Astrocyte of the spinal cord (primary cell): ENCODE data around the gene IL17C.
A peak's percentile ranks its signal among the peaks of the same experiment; 100 is the strongest.

Experiments used
- DNase-seq: peaks from one replicate; pipeline ENCODE4 v3.0.0; 2011; ENCODE audit warnings: low read depth, low spot score
- H3K4me3 ChIP-seq: 2 replicates; pipeline ENCODE4 v1.5.1; 2011; ENCODE audit warnings: low read depth, mild to moderate bottlenecking, low read length, moderate library complexity
- in situ Hi-C: cut with HindIII; loops from 2 replicates; pipeline ENCODE4 v1.10.0; 2017; ENCODE audit warnings: low sequenced_read_pairs
- TF ChIP-seq, protein P1 (sequence below): IDR thresholded peaks from 2 replicates; pipeline ENCODE4 v1.5.1; 2012; ENCODE audit warnings: low read depth, mild to moderate bottlenecking, low read length, inconsistent platforms

IL17C gene

DNA sequence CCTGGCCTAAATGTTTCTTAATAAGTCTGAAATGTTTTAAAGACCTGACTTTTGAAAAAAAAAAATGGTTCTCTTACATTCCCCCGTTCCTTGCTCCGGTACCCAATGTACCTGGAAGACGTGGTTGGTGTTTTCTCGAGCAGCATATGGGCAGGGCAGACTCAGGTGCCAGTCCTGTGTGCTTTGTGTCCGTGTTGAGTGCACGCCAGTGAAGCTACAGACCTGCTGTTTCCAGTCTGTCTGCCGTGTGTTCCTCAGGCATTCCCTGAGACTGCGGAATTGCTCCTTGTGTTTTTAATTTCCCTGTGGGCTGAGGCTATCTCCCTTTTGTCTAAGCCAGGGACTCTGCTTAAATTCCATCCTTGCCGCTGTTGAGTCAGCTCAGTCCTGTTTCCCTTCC, 11.7 kb upstream of the IL17C start:
- TF ChIP-seq, protein P1, sequence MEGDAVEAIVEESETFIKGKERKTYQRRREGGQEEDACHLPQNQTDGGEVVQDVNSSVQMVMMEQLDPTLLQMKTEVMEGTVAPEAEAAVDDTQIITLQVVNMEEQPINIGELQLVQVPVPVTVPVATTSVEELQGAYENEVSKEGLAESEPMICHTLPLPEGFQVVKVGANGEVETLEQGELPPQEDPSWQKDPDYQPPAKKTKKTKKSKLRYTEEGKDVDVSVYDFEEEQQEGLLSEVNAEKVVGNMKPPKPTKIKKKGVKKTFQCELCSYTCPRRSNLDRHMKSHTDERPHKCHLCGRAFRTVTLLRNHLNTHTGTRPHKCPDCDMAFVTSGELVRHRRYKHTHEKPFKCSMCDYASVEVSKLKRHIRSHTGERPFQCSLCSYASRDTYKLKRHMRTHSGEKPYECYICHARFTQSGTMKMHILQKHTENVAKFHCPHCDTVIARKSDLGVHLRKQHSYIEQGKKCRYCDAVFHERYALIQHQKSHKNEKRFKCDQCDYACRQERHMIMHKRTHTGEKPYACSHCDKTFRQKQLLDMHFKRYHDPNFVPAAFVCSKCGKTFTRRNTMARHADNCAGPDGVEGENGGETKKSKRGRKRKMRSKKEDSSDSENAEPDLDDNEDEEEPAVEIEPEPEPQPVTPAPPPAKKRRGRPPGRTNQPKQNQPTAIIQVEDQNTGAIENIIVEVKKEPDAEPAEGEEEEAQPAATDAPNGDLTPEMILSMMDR, result no peak
- in situ Hi-C loops, result no loop called here
- no peak for DNase-seq
- H3K4me3 ChIP-seq, result no peak overlapping the region

DNA sequence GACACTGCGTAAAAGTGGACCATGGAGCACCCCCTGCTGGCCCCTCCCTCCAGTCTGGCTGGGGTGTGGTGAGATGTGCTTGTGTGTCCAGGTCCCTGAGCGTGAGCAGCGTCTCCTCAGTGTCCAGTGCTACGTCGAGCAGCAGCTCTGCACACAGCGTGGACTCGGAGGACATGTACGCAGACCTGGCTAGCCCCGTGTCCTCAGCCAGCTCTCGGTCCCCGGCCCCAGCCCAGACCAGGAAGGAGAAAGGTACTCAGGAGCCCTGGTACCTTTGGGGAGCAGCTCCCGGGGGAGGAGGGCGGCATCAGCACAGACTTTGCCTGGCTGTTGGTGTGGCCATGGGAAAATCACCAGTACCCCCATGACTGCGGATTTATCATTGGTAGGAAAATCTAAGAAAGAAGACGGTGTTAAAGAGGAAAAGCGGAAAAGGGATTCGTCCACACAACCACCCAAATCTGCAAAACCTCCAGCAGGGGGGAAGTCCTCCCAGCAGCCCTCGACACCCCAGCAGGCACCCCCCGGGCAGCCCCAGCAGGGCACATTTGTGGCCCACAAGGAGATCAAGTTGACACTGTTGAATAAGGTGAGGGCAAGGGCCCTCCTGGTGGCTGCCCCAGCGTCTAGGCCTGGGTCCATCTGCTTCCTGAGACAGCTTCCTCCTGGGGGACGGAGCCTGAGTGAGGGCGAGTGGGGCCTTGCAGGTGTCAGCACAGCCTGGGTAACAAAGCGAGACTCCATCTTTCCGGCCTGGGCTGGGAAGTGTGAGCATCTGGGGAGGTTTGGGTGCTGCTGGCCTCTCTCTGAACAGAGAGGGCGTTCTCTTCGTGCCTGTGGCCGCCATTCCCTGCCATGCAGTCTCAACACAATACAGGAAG, 10.6 kb upstream of the IL17C start:
- in situ Hi-C loops, result no loop called here
- DNase-seq, result no peak
- no peak overlapping the region for H3K4me3 ChIP-seq
- TF ChIP-seq, protein P1, result no peak

DNA sequence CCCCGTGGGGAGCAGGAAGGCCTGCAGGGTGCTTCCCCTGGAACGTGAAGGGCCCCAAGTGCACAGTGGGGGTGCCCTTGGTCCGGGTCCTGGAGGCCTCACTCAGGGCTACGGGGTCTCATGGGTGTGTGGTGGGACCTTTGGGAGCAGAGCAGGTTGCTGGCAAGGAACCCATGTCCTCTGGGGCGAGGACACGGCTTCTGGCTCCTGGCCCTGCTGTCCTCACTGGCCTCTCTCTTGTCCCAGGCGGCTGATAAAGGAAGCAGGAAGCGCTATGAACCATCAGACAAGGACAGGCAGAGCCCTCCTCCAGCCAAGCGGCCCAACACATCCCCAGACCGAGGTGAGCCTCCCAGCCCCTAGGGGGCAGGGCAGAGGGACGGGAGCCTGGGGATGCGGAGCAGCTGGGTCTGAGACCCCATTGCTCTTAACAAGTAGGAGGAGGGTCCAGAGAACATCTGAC, 9.8 kb upstream of the IL17C start:
- no peak for DNase-seq
- H3K4me3 ChIP-seq, result no peak overlapping the region
- TF ChIP-seq, protein P1, result peak; percentile 48
- in situ Hi-C loops, result no loop called here

DNA sequence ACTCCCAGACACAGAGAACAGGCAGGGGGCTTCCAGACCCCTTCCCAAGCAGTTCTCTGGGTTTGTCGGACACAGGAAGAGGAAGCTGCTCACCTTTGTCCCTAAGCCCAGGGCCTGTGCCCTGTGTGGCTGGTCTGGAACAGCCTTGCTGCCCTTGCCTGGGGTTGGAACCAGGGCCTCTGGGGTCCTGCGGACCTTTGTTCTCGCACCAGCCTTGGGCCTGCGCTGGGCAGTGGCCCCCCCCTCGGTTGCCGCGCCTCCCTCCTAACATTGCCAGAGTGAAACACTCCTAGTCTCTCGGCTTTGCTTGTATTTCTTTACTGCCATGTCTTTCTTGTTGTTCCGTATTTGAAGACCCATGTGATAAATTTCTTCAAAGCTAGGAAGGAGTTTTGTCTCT, 8.5 kb upstream of the IL17C start:
- no peak for DNase-seq

DNA sequence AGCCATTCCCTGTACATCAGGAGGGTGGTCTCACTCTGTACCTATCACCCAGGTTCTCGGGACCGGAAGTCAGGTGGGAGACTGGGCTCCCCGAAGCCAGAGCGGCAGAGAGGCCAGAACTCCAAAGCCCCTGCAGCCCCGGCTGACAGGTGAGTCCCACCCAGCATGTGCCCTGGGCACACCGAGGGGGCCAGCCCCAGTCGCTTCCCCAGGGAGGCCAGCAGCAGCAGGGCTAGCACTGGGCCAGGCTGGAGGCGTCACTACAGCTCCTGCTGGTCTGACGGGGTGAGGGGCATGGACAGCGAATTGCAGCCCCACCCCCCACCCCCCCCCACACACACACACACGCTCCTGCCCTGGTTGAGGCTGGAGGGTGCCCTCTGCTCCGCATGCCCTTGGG, 7.9 kb upstream of the IL17C start:
- in situ Hi-C loops, result no loop called here

More for the DNA sequence above, 8.5 kb upstream of the IL17C start:
- TF ChIP-seq, protein P1, result no peak
- no peak overlapping the region for H3K4me3 ChIP-seq
- in situ Hi-C loops, result no loop called here

DNA sequence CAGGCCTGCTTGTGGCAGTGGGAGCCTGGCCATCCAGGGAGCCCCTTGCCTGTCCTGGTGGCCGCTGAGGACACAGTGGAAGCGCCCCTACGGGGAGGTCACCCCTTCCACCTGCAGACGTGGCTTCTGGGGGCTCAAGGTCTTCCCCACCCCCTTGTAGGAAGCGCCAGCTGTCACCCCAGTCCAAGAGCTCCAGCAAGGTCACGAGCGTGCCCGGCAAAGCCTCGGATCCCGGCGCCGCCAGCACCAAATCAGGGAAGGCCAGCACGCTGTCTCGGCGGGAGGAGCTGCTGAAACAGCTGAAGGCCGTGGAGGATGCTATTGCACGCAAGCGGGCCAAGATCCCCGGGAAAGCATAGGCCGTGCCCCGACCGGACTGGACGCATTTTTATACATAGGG, 7.4 kb upstream of the IL17C start:
- in situ Hi-C loops, result no loop called here
- TF ChIP-seq, protein P1, result no peak
- no peak overlapping the region for H3K4me3 ChIP-seq
- DNase-seq, result no peak

More for the DNA sequence above, 7.9 kb upstream of the IL17C start:
- H3K4me3 ChIP-seq, result no peak overlapping the region
- TF ChIP-seq, protein P1, result no peak
- DNase-seq, result no peak
